Calu3 (cell line): ENCODE data around the gene RGCC. TPM values are rescaled to one million over a fixed set of nuclear protein-coding genes. Genes with fewer than 3 reads are reported as not detected.
"Not testable (repeated sequence)": the region's sequence is repeated elsewhere in the genome, so short reads cannot be mapped to it uniquely, and the experiment has no call there.

Source experiments
- BruUV-seq: library from RNA; stranded (reverse); fragments of 400-500 nt; replicated peaks from 2 replicates; lab custom pipeline; 2021; lab: Mats Ljungman, UMichigan
- CTCF ChIA-PET: fragments of 300-600 bp; sonication (Branson Sonifier 250); formaldehyde crosslinking; loops from one replicate; lab custom pipeline; 2022; ENCODE audit warnings: antibody characterized with exemption; lab: Charles Lee
- DNase-seq: peaks from one replicate; pipeline ENCODE4 v3.0.0; 2022
- H3K27ac Mint-ChIP-seq: one replicate; pipeline ENCODE4 v1.8.0; 2022; ENCODE audit warnings: mixed read lengths; ENCODE audit not compliant: unreplicated experiment
- H3K27me3 Mint-ChIP-seq: one replicate; pipeline ENCODE4 v1.8.0; 2022; ENCODE audit warnings: mixed read lengths; ENCODE audit not compliant: unreplicated experiment
- H3K36me3 Mint-ChIP-seq: one replicate; pipeline ENCODE4 v1.8.0; 2022; ENCODE audit warnings: mild to moderate bottlenecking, moderate library complexity, mixed read lengths; ENCODE audit not compliant: insufficient read depth, unreplicated experiment
- H3K4me1 Mint-ChIP-seq: one replicate; pipeline ENCODE4 v1.8.0; 2022; ENCODE audit warnings: mild to moderate bottlenecking, low read depth, mixed read lengths; ENCODE audit not compliant: unreplicated experiment
- H3K4me3 Mint-ChIP-seq: one replicate; pipeline ENCODE4 v1.8.0; 2022; ENCODE audit warnings: mild to moderate bottlenecking, low read depth, moderate library complexity, mixed read lengths; ENCODE audit not compliant: unreplicated experiment
- H3K9me3 Mint-ChIP-seq: one replicate; pipeline ENCODE4 v1.8.0; 2022; ENCODE audit warnings: low read depth, mixed read lengths; ENCODE audit not compliant: unreplicated experiment
- CTCF ChIP-seq: fragments of 200-600 bp; IDR thresholded peaks from one replicate; pipeline ENCODE4 v1.8.0; 2022; ENCODE audit warnings: antibody characterized with exemption; ENCODE audit not compliant: unreplicated experiment
- intact Hi-C: fragments of 100-400 bp; cut with micrococcal nuclease; formaldehyde crosslinking; loops from one replicate; pipeline ENCODE4 v1.10.0; 2022; ENCODE audit not compliant: unreplicated experiment
- total RNA-seq: library from RNA; stranded (reverse); gene quantifications from 2 replicates; pipeline ENCODE4 v1.2.3, GENCODE V29; 2022

The RGCC gene
- total RNA-seq, 1 experiment from 2014 or later = 1.7 TPM

- Mint-ChIP-seq H3K36me3 (no peaks in the 10 kb centered on the region), H3K4me1 (no peaks in the 10 kb centered on the region), H3K9me3 (no peaks in the 10 kb centered on the region), H3K27me3 (no peaks in the 10 kb centered on the region), H3K27ac (no peak overlapping the region), H3K4me3 (no peak overlapping the region)
- CTCF ChIA-PET = no interaction called here
- no TSS peak for BruUV-seq
- intact Hi-C loops = no loop called here
- TF ChIP-seq CTCF = no peak
- no peak for DNase-seq
Observed at GRCh38 chr13:41501281-41501680, 43.9 kb downstream of the RGCC start.

DNA sequence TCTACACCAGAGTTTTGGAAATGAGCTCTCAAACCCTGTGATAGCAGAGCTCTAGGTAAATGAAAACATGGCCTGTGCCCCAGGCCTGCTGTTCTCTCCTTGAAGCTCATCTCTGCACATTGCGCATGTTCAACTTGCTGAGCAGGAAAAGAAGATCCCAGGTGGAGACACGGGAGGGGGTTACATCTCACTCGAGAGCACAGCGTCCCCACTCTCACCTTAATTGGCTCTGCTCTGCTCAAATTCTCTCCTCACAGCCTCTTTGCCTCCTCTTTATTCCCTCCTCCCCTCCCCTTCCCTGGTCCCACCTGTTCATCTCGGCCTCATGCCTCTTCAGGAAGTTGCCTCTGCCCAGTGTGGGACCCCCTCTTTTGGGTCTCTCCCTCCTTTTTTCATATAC lies 44.7 kb downstream of the RGCC start:
- DNase-seq = no peak
- Mint-ChIP-seq H3K4me3 (no peak overlapping the region), H3K4me1 (no peaks in the 10 kb centered on the region), H3K36me3 (no peaks in the 10 kb centered on the region), H3K27ac (no peak overlapping the region), H3K9me3 (no peaks in the 10 kb centered on the region), H3K27me3 (no peaks in the 10 kb centered on the region)
- no peak for TF ChIP-seq CTCF
- CTCF ChIA-PET = no interaction called here
- intact Hi-C loops = no loop called here
- BruUV-seq = no TSS peak

DNA sequence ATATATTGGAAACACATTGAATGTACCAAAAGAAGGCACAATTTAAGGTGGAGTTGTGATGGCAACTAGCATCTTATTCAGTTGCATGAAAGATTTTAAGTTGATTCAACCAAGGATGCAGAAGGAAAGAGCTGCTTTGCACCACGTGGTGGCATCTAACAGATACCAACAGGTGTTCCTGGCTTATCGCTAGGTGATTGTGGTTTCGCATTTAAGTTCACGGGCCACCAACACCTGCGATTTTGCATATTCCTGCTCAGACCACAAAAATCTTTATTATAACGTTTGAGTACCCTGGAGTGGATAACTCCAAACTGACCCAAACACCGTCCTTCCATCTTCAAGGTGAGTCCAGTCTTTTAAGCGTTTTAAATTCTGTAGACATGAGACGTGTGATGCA lies 45.3 kb downstream of the RGCC start:
- H3K4me1 Mint-ChIP-seq = no peaks in the 10 kb centered on the region
- no peak overlapping the region for H3K27ac Mint-ChIP-seq
- intact Hi-C loops = no loop called here
- H3K27me3 Mint-ChIP-seq = no peaks in the 10 kb centered on the region
- no TSS peak for BruUV-seq
- H3K36me3 Mint-ChIP-seq = no peaks in the 10 kb centered on the region
- no peak overlapping the region for H3K4me3 Mint-ChIP-seq
- CTCF ChIA-PET = no interaction called here
- no peak for TF ChIP-seq CTCF
- no peak for DNase-seq
- no peaks in the 10 kb centered on the region for H3K9me3 Mint-ChIP-seq

- intact Hi-C loops = no loop called here
- no TSS peak for BruUV-seq
- CTCF ChIA-PET = no interaction called here
- Mint-ChIP-seq H3K36me3 (no peaks in the 10 kb centered on the region), H3K27me3 (no peaks in the 10 kb centered on the region), H3K4me1 (no peaks in the 10 kb centered on the region), H3K4me3 (no peak overlapping the region), H3K27ac (no peak overlapping the region), H3K9me3 (no peaks in the 10 kb centered on the region)
- no peak for TF ChIP-seq CTCF
- DNase-seq = no peak
Observed at GRCh38 chr13:41503356-41503755, 46.0 kb downstream of the RGCC start.

DNA sequence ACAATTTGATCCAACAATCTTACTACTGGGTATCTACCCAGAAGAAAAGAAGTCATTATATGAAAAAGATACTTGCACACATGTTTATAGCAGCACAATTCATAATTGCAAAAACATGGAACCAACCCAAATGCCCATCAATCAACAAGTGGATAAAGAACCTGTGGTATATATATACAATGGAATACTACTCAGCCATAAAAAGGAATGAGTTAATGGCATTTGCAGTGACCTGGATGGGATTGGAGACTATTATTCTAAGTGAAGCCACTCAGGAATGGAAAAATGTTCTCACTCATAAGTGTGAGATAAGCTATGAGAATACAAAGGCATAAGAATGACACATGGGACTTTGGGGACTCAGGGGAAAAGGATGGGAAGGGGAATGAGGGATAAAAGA lies 47.3 kb downstream of the RGCC start:
- H3K4me3 Mint-ChIP-seq, H3K36me3 Mint-ChIP-seq, H3K27me3 Mint-ChIP-seq, intact Hi-C loops, H3K9me3 Mint-ChIP-seq, H3K4me1 Mint-ChIP-seq, H3K27ac Mint-ChIP-seq, DNase-seq, BruUV-seq: not testable (repeated sequence)
- CTCF ChIA-PET = interaction anchor here (0.6 to 1.1 kb wide), 2 partner anchors 14 to 347 kb away, joined by 3 to 4 read pairs; no protein-coding TSS in a partner anchor
